ENCODE measurements around the gene SLC38A10.
"Not testable (repeated sequence)": the region's sequence is repeated elsewhere in the genome, so short reads cannot be mapped to it uniquely, and the experiment has no call there.

Gene SLC38A10

DNA sequence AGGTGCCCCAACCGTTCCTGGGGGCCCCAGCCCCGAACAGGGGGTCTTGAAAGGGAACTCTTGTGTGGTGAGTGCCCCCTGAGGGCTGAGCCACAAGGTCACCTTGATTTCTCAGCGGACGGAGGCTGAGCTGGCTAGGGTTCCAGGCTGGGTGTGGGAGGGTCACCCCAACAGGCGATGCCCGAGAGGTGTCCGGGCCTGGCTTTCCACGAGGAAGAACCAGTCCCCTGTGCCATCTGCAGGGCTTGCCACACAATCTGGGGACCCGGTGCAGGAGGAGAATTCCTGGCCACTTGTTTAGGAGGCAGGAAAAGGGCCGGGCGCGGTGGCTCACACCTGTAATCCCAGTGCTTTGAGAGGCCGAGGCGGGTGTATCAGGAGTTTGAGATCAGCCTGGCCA, 16.8 kb upstream of the SLC38A10 start:
- no peak for DNase-seq

GRCh38 chr17:81310949-81311550, 15.9 kb upstream of the SLC38A10 start:
- DNase-seq: no peak

GRCh38 chr17:81309859-81310839, 15.0 kb upstream of the SLC38A10 start:
- no peak for DNase-seq

DNA sequence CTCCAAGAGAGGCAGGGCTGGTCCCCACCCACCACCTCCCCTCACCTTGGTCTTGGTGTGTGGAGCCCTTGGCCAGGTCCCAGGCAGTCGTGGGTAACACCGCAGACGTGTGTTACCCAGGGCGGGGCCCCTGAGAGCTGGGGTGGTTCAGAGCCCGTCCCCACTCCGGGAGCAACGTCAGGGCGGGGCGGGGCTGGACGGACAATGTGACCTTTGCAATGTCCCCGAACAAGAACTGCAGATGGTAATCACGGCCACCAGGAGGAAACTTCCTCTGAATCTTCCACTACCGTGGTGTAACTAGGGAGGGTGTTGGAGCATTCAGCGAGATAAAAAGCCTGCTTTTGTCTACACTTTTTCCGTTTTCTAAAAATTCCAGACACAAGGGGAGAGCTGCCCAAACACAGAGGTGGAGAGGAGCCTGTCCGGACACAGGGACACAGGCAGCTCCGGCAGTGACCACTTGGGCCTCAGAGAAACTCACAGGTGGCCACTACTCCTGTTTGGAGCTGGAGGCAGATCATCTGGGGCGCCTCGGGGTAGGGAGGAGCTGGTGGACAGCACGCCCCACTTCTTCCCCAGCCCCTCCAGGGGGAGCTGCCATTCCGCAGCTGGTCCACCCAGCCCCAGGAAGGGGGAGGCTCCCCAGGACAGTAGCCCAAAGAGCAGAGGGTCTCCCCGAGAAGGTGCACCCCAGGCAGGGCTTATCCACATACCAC, 14.2 kb upstream of the SLC38A10 start:
- DNase-seq: no peak

- not testable (repeated sequence) for DNase-seq
These were observed 13.7 kb upstream of the SLC38A10 start for GRCh38 chr17:81308784-81309139.

- DNase-seq: no peak
These were observed 12.8 kb upstream of the SLC38A10 start for GRCh38 chr17:81307636-81308560.

GRCh38 chr17:81306898-81307510, 11.9 kb upstream of the SLC38A10 start:
- DNase-seq: no peak

GRCh38 chr17:81306491-81306890, 11.4 kb upstream of the SLC38A10 start:
- no peak for DNase-seq

GRCh38 chr17:81305051-81305630, 10.0 kb upstream of the SLC38A10 start:
- no peak for DNase-seq

DNA sequence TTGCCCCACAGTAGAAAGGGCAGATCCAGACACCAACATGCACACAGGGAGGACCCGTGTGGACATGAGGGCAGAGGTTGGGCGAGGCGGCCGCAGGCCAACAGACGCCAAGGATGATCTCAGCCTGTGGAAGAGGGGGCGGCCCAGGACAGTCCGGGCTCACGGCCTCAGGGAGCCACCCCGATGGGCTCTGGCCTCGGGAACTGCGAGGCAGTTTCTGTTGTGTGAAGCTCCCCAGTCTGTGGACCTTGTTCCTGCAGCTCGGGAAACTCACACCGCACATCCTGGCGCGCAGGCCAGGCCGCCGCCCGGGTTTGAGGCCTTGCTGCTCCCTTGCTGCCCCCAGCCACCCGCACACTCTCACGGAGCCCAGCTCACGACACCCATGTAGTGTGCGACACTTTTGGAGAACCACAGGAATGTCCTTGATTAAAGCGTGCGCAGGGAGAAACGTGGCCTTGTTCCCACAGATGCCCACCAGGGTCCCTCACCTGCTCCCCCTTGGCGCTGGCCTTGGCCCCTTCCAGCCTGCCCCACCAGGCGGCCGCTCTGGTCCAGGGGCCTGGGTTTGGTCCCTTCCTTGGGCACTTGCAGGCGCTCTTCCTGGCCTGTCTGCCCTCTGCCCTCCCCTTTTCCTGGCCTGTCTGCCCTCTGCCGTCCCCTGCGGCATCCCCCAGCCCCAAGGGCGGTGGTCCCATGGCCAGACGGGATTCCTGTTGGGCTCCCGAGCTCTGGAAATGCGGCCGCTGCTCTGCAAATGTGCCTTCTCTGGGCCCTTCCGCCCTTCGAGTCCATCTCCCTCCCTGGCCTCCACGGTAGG, 9.3 kb upstream of the SLC38A10 start:
- DNase-seq: no peak

- DNase-seq: no peak
These were observed 8.3 kb upstream of the SLC38A10 start for GRCh38 chr17:81303385-81303784.

DNA sequence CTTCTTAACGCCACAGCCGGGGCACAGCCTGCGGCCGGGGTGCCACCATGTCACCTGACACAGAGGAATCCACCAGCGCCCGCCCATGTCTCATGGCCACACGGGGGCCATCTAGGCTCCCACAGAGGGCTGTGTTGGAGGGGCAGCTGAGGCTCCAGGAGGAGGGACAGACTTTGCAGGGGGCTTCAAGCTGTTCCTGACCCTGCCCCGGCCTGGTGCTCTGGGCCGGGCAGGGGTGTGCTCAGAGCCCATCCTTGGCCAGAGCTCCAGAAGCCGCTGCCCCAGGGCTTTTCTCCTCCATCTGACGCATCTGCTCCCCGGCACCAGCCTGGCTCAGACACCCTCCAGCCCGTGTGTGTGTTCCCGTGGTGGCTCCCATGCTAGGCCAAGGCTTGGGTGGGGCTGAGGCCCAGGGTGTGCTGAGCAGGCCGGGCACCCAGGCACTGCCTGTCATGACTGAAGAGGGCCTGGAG, 7.8 kb upstream of the SLC38A10 start:
- DNase-seq: no peak

- DNase-seq: no peak
These were observed 7.2 kb upstream of the SLC38A10 start for GRCh38 chr17:81302324-81302723.

- no peak for DNase-seq
These were observed 6.4 kb upstream of the SLC38A10 start for GRCh38 chr17:81301195-81302144.

DNA sequence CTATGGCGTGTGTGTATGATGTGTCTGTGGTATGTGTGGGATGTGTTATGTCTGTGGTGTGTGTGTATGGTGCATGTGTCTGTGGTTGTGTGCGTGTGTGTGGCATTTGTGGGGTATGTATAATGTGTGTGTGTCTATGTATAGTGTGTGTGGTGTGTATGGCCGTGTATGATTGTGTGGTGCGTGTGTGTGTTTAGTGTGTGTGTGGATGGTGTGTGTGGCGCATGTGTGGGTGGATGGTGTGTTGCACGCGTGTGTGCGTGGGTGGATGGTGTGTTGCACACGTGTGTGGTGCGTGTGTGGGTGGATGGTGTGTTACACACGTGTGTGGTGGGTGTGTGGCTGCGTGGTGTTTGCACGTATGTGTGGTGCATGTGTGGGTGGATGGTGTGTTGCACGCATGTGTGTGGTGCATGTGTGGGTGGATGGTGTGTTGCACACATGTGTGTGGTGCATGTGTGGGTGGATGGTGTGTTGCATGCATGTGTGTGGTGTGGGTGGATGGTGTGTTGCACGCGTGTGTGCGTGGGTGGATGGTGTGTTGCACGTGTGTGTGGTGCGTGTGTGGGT, 5.6 kb upstream of the SLC38A10 start:
- DNase-seq: no peak

GRCh38 chr17:81299846-81300585, 4.9 kb upstream of the SLC38A10 start:
- no peak for DNase-seq

GRCh38 chr17:81298991-81299738, 4.1 kb upstream of the SLC38A10 start:
- no peak for DNase-seq

Measured in T-helper 9 cell (primary cell).